Tibial nerve (tissue), 4 donors: Measurements from ENCODE around the gene RHOH.
"Not testable (repeated sequence)": the region's sequence is repeated elsewhere in the genome, so short reads cannot be mapped to it uniquely, and the experiment has no call there.

Experiments
- EP300 ChIP-seq, 2 donors: sonication (generic); formaldehyde crosslinking; IDR thresholded peaks; one replicate each; pipeline ENCODE4 v1.6.1; 2017; ENCODE audit warnings: antibody characterized with exemption in 2 of 2, mild to moderate bottlenecking in 1 of 2
- POLR2A ChIP-seq, 2 donors: fragments of 450-650 bp; IDR thresholded peaks; one replicate each; pipeline ENCODE4 v1.6.1; 2017; ENCODE audit warnings: antibody characterized with exemption in 2 of 2, mild to moderate bottlenecking in 2 of 2, moderate library complexity in 2 of 2
- TF ChIP-seq, protein P1 (sequence below), 5 experiments: fragments of 200-600 bp in 3 of 5; fragments of 450-650 bp in 2 of 5; sonication (generic) in 3 of 5; IDR thresholded peaks; one replicate each; pipeline ENCODE4 v1.5.1; 2016 to 2019; ENCODE audit warnings: antibody characterized with exemption in 5 of 5, mild to moderate bottlenecking in 3 of 5, moderate library complexity in 2 of 5

- TF ChIP-seq, protein P1, sequence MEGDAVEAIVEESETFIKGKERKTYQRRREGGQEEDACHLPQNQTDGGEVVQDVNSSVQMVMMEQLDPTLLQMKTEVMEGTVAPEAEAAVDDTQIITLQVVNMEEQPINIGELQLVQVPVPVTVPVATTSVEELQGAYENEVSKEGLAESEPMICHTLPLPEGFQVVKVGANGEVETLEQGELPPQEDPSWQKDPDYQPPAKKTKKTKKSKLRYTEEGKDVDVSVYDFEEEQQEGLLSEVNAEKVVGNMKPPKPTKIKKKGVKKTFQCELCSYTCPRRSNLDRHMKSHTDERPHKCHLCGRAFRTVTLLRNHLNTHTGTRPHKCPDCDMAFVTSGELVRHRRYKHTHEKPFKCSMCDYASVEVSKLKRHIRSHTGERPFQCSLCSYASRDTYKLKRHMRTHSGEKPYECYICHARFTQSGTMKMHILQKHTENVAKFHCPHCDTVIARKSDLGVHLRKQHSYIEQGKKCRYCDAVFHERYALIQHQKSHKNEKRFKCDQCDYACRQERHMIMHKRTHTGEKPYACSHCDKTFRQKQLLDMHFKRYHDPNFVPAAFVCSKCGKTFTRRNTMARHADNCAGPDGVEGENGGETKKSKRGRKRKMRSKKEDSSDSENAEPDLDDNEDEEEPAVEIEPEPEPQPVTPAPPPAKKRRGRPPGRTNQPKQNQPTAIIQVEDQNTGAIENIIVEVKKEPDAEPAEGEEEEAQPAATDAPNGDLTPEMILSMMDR (IDR thresholded peaks at IDR 0.05): not testable (repeated sequence)
- not testable (repeated sequence) for TF ChIP-seq POLR2A, EP300 (IDR thresholded peaks at IDR 0.05)
Observed at GRCh38 chr4:40295030-40295429, 98.2 kb downstream of the RHOH start.
